ENCODE measurements around the gene CADM3. TPM values are rescaled to one million over a fixed set of nuclear protein-coding genes. Genes with fewer than 3 reads are reported as not detected.
A peak's percentile ranks its signal among the peaks of the same experiment; 100 is the strongest.

The CADM3 gene, protein sequence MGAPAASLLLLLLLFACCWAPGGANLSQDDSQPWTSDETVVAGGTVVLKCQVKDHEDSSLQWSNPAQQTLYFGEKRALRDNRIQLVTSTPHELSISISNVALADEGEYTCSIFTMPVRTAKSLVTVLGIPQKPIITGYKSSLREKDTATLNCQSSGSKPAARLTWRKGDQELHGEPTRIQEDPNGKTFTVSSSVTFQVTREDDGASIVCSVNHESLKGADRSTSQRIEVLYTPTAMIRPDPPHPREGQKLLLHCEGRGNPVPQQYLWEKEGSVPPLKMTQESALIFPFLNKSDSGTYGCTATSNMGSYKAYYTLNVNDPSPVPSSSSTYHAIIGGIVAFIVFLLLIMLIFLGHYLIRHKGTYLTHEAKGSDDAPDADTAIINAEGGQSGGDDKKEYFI
- total RNA-seq (2014; rRNA removed; shearing (Covaris generic)), result 6.4 and 10.1 TPM in 2 replicates

DNA sequence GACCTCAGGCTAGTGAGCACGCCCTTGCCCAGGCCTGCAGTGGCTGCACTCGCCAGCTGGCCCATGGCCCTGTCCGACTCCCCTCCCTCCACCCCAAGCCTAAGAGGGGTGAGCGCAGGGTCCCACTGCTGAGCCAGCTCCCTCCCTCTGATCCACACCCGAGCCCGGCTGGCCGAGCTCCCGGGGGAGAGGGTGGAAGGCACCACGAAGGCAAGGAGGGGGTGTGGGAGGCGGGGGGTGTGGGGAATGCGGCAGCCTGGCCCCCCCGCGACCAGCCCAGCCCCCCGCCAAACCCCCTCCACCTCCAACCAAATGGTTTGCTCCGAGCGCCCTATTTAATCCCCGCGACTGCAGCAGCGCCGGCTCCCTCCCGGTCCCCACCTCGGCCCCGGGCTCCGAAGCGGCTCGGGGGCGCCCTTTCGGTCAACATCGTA is at the start of gene CADM3:
Gene CADM3, plus strand, starts transcription at position 362 of the 434 bp plus-strand sequence. CDS start 151 bp downstream, outside the sequence.
- no peak for DNase-seq (ENCODE audit: low spot score)

DNA sequence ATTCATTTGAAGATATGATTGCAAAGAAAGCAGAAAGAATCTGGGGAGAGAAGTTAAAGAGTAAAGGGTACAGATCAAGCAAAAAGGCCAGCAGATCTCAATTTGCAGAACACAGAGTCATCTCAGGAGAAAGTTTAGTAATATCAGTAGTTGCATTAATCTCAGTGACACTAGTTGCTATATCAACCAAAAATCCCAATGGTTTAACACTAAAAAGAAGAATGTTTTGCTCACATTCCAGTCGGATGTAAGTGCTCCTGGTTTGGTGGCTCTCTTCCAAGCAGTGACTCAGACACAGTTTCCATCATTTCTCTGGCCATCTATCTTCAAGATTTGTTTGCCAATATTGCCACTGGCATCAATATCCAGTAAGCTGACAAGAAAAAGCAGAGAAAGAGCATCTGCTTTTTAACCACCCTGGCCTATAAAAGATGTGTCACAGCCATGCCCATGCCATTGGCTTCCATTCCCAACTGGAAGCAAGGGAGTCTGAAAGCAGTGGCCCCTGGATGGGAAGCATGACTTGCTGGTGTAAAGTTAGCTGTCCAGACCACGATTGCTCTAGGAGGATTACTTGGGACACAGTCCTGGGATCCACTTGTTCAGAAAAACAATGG is 49.3 kb upstream of the CADM3 start:
- peak; percentile 16 for DNase-seq (ENCODE audit: low spot score)

DNA sequence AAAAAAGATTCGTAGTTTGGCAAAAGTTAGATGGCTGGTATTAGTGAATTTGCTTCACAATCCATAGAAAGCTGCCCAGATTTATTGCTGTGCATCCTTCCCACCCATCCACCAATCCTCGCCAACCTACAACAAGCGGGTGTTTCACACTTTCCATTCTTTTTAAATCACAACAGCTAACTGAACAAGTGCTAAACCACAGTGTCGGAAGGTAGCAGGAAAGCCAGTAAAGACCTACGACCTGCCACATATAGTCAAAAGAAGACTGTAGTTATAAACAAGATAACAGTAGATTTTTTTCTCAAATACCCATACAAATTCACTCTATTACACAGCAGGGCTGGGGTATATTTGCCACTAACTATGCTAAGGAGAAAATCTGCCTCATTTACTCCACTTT is 47.8 kb upstream of the CADM3 start:
- DNase-seq (ENCODE audit: low spot score), result no peak

GRCh38 chr1:159132271-159132881 is 39.0 kb upstream of the CADM3 start:
- peak; percentile 41 for DNase-seq (ENCODE audit: low spot score)

DNA sequence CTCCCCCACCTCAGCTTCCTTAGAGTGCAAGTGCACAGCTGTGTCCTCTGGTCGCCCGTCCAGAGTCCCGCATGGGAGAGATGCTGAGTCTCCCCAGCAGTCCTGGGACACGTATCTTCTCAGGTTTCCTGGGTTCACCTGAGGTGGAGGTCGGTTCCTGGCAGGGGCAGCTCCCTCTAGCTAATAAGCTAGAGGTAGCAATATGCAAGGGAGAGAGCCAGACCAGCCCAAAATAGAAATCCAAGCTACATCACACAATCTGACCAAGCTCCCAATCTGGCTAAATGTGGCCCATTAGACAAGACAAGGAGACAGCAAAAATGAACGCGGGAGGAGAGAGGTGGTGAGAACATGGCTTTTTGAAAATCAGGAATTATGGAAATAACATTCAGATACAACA is 30.9 kb upstream of the CADM3 start:
- DNase-seq (ENCODE audit: low spot score), result no peak

- DNase-seq (ENCODE audit: low spot score), result peak; percentile 72
These were observed 29.6 kb upstream of the CADM3 start for GRCh38 chr1:159141584-159142390.

DNA sequence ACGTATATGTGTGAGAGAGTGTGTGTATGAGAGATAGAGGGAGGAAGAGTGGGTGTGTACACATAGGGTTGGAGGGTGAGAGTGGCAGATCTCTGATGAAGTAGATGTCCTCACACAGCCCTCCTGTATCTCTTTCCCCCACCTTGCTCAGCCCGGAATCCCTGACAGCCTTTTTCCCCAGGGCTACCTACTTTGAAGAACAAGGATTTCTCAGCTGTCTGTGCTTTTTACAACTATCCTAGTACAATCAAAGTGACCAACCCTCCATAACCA is 29.1 kb upstream of the CADM3 start:
- no peak for DNase-seq (ENCODE audit: low spot score)

DNA sequence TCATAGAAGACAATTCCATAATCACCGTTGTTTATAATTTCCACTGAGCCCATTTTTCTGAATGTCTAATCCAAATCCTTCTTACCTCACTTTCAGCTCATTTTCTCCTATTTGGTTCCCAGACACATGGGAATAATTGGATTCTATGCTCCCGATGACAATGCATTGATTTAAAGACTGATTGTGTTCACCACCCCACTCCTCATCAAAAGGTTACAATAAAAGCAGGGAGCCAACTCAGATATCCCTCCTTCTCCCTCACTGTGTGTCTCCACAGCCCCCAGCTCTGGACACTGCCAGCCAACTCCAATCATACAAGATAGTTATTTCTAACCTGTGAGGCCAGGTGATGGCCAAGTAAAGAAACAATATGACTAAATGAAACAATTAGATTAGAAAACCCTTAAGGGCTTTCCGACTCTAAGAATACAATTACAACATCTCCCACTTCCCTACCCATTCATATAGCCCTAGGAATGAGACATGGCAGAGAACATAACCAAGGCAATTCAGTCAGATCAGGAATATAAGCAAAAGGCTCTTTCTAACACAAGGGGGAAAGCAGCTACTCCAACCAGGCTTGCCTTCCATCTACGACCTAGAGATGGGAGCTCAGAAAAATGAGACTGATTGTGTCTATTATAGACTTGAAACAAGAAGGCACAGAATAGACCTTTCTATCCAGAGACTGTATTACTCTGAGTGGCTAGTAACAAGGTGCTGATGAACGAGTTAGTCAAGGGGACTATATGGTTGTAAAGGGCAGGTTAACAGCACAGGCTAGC is 28.5 kb upstream of the CADM3 start:
- DNase-seq (ENCODE audit: low spot score), result no peak

DNA sequence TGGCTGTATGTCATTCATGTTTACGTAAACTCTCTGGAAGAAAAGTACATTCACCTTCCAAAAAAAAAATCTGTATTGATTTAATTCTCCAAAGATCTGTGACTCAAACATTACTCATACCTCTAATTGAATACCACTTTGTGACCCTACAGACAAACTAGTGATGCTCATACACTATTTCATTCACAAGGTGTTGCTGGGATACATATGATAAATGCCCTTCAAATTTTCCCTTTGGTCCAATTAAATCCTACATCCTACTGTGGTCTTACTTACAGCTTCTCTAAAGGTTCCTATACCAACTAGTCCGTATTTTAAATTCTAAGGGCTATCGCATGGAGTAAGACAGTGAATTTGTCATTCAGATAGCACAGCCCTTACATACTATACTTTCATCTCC is 26.8 kb upstream of the CADM3 start:
- DNase-seq (ENCODE audit: low spot score), result no peak

- no peak for DNase-seq (ENCODE audit: low spot score)
These were observed 24.4 kb upstream of the CADM3 start for GRCh38 chr1:159146980-159147379.

- DNase-seq (ENCODE audit: low spot score), result no peak
These were observed 19.4 kb upstream of the CADM3 start for GRCh38 chr1:159152031-159152430.

GRCh38 chr1:159161001-159161718 is 10.3 kb upstream of the CADM3 start:
- peak; percentile 82 for DNase-seq (ENCODE audit: low spot score)

DNA sequence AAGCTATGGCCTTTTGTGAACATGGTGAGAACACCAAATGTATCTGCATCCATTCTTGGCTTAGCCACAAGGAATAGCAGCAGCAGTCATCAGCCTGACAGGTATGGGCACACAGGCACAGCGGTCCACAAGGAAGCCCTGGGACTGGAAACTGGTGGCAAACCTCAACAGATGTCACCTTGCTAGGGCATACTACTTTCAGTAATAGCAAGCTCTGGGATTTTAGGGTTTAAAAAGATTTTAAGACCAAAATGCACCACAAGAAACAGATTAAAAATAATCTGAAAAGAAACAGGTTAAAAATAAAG is 9.7 kb upstream of the CADM3 start:
- DNase-seq (ENCODE audit: low spot score), result no peak

DNA sequence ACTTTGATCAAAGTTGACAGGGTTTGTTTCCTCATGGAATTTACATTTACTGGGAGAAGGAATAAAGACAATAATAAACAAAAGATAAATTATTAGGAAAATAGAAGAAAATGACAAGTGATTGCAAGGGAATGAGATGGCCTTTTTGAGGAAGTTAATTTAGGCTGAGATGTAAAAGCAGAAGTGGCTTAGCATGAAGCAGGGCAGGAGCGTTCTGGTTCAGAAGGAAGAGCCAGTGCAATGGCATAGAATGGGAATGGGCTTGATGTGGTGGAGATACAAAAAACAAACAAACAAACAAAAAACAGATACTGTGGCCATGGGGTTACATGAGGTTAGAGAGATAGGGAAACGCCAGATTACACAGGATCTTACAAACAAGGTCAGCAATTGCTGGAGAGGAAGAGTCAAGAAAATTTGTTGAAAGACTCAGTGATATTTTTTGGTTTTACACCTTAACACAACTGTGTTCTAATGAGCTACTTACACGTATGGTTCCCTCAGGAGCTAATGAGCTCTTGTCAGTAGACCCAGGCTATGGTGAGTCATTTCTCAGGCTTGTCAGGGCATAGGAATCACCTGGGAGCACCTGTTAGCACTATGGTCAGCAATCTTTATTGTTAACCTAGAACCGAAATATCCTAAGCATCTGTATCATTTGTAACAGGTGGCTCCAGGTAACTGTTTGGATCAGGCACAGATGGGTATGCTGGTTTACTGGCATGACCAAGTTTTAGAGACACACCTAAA is 8.7 kb upstream of the CADM3 start:
- DNase-seq (ENCODE audit: low spot score), result no peak

DNA sequence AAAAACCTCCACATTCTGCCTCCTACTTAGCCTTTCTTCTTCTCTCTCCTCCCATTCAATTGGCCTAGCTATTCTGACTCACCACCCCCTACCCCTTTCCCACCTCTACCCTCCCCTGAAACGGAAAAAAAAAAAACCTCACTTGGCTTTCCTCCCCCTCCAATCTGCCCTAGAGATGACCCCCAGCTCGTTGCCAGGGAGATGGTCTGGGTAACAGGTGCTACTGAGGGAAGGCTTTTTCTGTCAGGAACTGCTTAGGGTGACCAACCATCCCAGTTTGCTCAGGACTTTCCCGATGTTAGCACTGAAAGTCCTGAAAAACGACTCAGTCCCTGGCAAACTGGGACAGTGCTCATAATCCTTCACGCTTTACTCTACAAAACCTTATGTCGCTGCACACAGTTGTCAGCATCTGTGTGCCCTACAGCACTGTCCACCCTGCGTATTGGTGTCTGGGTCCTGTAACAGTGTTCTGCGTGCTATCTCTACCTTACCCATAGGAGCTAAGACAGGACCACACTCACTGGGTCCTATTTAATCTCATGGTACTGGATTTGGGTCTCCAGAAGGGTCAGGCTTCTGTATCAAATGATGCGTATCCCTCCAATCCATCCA is 7.7 kb upstream of the CADM3 start:
- no peak for DNase-seq (ENCODE audit: low spot score)

DNA sequence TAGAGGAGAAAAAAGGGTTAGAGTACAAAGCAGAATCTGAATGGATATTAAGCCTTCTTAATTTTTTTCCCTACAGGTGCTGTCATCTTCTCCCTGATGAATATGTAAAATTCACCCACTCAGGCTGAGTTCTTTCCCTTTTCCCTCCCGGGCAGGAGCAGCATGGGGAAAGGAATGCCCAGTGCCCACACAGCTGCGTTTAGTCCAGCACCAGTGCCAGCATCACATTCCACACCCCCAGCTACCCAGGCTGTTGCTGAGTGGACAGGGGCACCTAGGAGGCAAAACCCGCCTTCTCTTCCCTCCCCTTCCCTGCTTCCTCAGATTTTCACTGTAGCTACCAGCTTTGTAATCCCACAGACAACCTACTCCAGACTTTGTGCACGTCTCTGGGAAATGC is 3.4 kb upstream of the CADM3 start:
- DNase-seq (ENCODE audit: low spot score), result no peak

- no peak for DNase-seq (ENCODE audit: low spot score)
These were observed 776 bp upstream of the CADM3 start for GRCh38 chr1:159170639-159171038.

DNA sequence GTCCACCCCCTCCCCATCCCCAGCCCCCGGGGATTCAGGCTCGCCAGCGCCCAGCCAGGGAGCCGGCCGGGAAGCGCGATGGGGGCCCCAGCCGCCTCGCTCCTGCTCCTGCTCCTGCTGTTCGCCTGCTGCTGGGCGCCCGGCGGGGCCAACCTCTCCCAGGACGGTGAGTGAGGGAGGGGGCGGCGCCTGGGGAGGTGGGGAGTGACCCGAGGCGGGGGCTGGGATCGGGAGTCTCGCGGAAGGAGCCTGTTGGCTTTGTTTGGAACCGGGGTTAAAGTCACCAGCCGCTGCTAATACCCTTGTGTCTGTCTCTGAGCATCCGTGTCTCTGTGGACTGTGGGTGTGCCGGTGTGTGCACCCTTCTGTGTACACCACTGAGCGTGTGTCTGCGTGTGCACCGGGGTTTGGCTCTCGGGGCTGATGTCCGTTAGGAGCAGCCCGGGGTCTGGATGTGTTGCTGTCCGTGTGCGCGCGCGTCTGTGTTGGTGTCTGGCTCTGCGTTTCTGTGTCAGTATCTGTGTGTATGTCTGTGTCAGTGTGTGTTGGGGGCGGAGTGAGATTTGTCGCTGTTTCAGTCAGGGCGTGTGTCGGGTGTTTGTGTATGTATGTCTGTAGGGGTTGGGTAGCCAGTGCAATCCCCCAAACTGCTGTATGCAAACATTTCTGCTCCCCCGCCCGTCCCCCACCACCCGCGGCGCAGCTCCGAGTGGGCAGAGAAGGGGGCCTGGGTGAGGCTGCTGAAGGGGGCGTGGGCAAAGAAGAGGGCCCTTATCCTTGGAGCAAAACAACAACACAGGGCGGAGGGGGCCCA is 480 bp downstream of the CADM3 start:
- DNase-seq (ENCODE audit: low spot score), result peak; percentile 24
